ENCODE results near the gene ZNF608.

- TF ChIP-seq POLR2A (IDR thresholded peaks at IDR 0.05) (no peak), POLR2AphosphoS5 (IDR thresholded peaks at IDR 0.05) (no peak)
Observed at GRCh38 chr5:124726631-124727362, 19.6 kb downstream of the ZNF608 start.
